Measurements from ENCODE around the gene MTAP. TPM values are rescaled to one million over a fixed set of nuclear protein-coding genes. Genes with fewer than 3 reads are reported as not detected.

The MTAP gene
- total RNA-seq, 1 experiment from 2014 or later, result 326 TPM

DNA sequence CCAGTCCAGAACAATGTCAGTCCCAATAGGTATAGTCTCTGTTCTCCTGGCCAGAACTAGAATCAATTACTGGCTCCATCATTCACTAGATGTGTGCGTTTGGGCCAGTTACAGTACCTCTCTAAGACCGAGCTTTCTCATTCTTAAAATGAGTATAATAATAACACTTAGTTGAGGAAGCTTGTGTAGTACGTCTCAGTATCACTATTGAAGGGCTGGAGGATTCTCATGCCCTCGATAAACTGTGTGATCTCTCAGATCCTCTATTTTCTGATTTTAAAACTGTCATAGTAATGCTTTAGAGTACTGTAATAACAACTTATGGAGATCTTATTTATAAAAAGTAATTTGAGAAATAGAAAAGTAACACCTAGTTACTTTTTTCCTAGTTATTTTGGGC lies 141.0 kb downstream of the MTAP start:
- DNase-seq (ENCODE audit: low read depth, low spot score) (no peak), ATAC-seq (no peak)
- Histone ChIP-seq H3K79me2 (ENCODE audit: insufficient read depth, low read length) (no peaks in the 10 kb centered on the region), H4K20me1 (ENCODE audit: insufficient read depth) (no peaks in the 10 kb centered on the region), H3K4me2 (ENCODE audit: low read length) (no peak overlapping the region), H3K27ac (ENCODE audit: low read depth, low read length) (no peak overlapping the region), H3K4me3 (replicated peaks in 1 of 2; ENCODE audit: low read depth in 1 of 2, low read length in 2 of 2) (no peak overlapping the region), H3K27me3 (ENCODE audit: insufficient read depth, low read length) (no peaks in the 10 kb centered on the region), H3K9ac (ENCODE audit: low read length) (no peak overlapping the region), H2AFZ (ENCODE audit: low read depth, low read length, poor library complexity, severe bottlenecking) (no peak overlapping the region), H3K4me1 (ENCODE audit: control insufficient read depth in 1 of 2, insufficient read depth in 2 of 2, low read length in 2 of 2) (no peaks in the 10 kb centered on the region), H3K36me3 (ENCODE audit: control insufficient read depth in 1 of 2, insufficient read depth in 2 of 2, low read length in 2 of 2) (no peaks in the 10 kb centered on the region), H3K9me2 (ENCODE audit: insufficient read depth) (no peaks in the 10 kb centered on the region), H3K9me3 (ENCODE audit: control insufficient read depth in 1 of 2, insufficient read depth in 1 of 2, low read depth in 1 of 2, low read length in 2 of 2) (no peaks in the 10 kb centered on the region)
- POLR2A ChIA-PET, result no interaction called here
- BruUV-seq (replicated peaks), result no TSS peak
- CTCF ChIA-PET, result no interaction called here
- no peak for TF ChIP-seq TCF7L2 (IDR thresholded peaks at IDR 0.05; ENCODE audit: borderline replicate concordance, extremely low read depth, insufficient read depth, insufficient read length)
- TF ChIP-seq ELF1 (IDR thresholded peaks at IDR 0.05; ENCODE audit: borderline replicate concordance, low read depth), result no peak
- TF ChIP-seq YY1 (IDR thresholded peaks at IDR 0.05; ENCODE audit: extremely low read depth, insufficient replicate concordance, low read depth, low read length), result no peak
- TF ChIP-seq, protein P1, sequence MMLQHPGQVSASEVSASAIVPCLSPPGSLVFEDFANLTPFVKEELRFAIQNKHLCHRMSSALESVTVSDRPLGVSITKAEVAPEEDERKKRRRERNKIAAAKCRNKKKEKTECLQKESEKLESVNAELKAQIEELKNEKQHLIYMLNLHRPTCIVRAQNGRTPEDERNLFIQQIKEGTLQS (IDR thresholded peaks at IDR 0.05), result no peak
- no peak for TF ChIP-seq POLR2A (IDR thresholded peaks at IDR 0.05; ENCODE audit: borderline replicate concordance, extremely low read depth, insufficient read depth, insufficient read length)
- no peak for TF ChIP-seq EGR1 (IDR thresholded peaks at IDR 0.05; ENCODE audit: low read depth)
- no peak for TF ChIP-seq SP1 (IDR thresholded peaks at IDR 0.05; ENCODE audit: low read depth)
- TF ChIP-seq POLR2AphosphoS5 (IDR thresholded peaks at IDR 0.05; ENCODE audit: low read depth, low read length), result no peak
- no peak for TF ChIP-seq EZH2 (IDR thresholded peaks at IDR 0.05)
- TF ChIP-seq RAD21 (IDR thresholded peaks at IDR 0.05; ENCODE audit: low read depth), result no peak
- TF ChIP-seq, protein P2, sequence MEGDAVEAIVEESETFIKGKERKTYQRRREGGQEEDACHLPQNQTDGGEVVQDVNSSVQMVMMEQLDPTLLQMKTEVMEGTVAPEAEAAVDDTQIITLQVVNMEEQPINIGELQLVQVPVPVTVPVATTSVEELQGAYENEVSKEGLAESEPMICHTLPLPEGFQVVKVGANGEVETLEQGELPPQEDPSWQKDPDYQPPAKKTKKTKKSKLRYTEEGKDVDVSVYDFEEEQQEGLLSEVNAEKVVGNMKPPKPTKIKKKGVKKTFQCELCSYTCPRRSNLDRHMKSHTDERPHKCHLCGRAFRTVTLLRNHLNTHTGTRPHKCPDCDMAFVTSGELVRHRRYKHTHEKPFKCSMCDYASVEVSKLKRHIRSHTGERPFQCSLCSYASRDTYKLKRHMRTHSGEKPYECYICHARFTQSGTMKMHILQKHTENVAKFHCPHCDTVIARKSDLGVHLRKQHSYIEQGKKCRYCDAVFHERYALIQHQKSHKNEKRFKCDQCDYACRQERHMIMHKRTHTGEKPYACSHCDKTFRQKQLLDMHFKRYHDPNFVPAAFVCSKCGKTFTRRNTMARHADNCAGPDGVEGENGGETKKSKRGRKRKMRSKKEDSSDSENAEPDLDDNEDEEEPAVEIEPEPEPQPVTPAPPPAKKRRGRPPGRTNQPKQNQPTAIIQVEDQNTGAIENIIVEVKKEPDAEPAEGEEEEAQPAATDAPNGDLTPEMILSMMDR (IDR thresholded peaks at IDR 0.05 in 2 of 3, conservative IDR thresholded peaks at IDR 0.05 in 1 of 3; ENCODE audit: borderline replicate concordance in 1 of 3, insufficient read depth in 1 of 3, low read depth in 2 of 3, low read length in 2 of 3), result no peak
- no peak for TF ChIP-seq MAX (IDR thresholded peaks at IDR 0.05)
- RAD21 ChIA-PET (ENCODE audit: low non-redundant PET in 1 of 2, low total read pairs in 2 of 2, uncharacterized antibody in 2 of 2, unreplicated experiment in 2 of 2), result no interaction called here
- intact Hi-C loops (cut with micrococcal nuclease), result no loop called here

All from HCT116 (cell line).